HEK293T (cell line): ENCODE results near the gene IRF7.

ENCODE experiments used
- BHLHE40 ChIP-seq: fragments of 450-650 bp; IDR thresholded peaks from 2 replicates; pipeline ENCODE4 v1.6.1; 2016; ENCODE audit warnings: mild to moderate bottlenecking, moderate library complexity, borderline replicate concordance
- FOXK2 ChIP-seq: fragments of 450-650 bp; IDR thresholded peaks from 2 replicates; pipeline ENCODE4 v1.6.1; 2016; ENCODE audit warnings: mild to moderate bottlenecking
- LEF1 ChIP-seq: fragments of 450-650 bp; IDR thresholded peaks from 2 replicates; pipeline ENCODE4 v1.6.1; 2017; ENCODE audit warnings: mild to moderate bottlenecking, borderline replicate concordance
- SP1 ChIP-seq: fragments of 450-650 bp; IDR thresholded peaks from 2 replicates; pipeline ENCODE4 v1.6.1; 2017
- SUZ12 ChIP-seq: fragments of 450-650 bp; IDR thresholded peaks from 2 replicates; pipeline ENCODE4 v1.6.1; 2016; ENCODE audit warnings: mild to moderate bottlenecking

- TF ChIP-seq BHLHE40 (no peak), SP1 (no peak), LEF1 (no peak), FOXK2 (no peak), SUZ12 (no peak)
These were observed 29.8 kb upstream of the IRF7 start for GRCh38 chr11:645536-645935.
